Measurements from ENCODE around the gene CLCF1.
"Not testable (repeated sequence)": the region's sequence is repeated elsewhere in the genome, so short reads cannot be mapped to it uniquely, and the experiment has no call there.

CLCF1 gene

DNA sequence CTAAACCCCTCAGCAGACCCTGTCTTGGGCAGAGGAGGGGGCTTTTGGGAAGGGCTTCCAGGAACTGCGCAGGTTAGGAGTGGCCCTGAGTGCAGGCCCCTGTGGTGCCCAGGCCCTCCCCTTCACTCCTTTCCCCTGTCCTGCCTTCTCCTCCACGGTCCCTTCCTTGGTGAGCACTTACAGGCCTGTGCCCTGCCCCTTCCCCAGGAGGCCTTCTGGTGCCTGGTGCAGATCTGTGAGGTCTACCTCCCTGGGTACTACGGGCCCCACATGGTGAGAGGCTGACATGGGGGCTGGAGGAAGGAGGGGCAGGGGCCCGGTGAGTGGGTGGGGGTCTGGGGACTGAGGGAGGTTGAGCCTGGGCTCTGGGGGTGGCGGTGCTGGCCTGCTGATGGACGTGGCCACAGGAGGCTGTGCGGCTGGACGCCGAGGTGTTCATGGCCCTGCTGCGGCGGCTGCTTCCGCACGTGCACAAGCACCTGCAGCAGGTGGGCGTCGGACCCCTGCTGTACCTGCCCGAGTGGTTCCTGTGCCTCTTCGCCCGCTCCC is 33.1 kb upstream of the CLCF1 start:
- TF ChIP-seq CTCF (IDR thresholded peaks at IDR 0.05; ENCODE audit: unreplicated experiment in 3 of 3): no peak
- Mint-ChIP-seq H3K4me3 (no peak overlapping the region), H3K9me3 (no peaks in the 10 kb centered on the region), H3K27ac (no peak overlapping the region), H3K36me3 (ENCODE audit: low read depth) (no peaks in the 10 kb centered on the region), H3K27me3 (ENCODE audit: low read depth) (peaks cover 11% of the 10 kb centered on the region), H3K4me1 (peaks cover 12% of the 10 kb centered on the region)

GRCh38 chr11:67405688-67406339 is 32.4 kb upstream of the CLCF1 start:
- Mint-ChIP-seq H3K36me3 (ENCODE audit: low read depth) (no peaks in the 10 kb centered on the region), H3K9me3 (no peaks in the 10 kb centered on the region), H3K4me3 (no peak overlapping the region), H3K27me3 (ENCODE audit: low read depth) (peaks cover 5% of the 10 kb centered on the region), H3K27ac (no peak overlapping the region), H3K4me1 (peaks cover 12% of the 10 kb centered on the region)
- TF ChIP-seq CTCF (IDR thresholded peaks at IDR 0.05; ENCODE audit: unreplicated experiment in 3 of 3): no peak

GRCh38 chr11:67405196-67405567 is 31.8 kb upstream of the CLCF1 start:
- no peaks in the 10 kb centered on the region for H3K36me3 Mint-ChIP-seq (ENCODE audit: low read depth)
- peaks cover 5% of the 10 kb centered on the region for H3K27me3 Mint-ChIP-seq (ENCODE audit: low read depth)
- peaks cover 17% of the 10 kb centered on the region for H3K4me1 Mint-ChIP-seq
- H3K27ac Mint-ChIP-seq: no peak overlapping the region
- no peaks in the 10 kb centered on the region for H3K9me3 Mint-ChIP-seq
- H3K4me3 Mint-ChIP-seq: no peak overlapping the region
- no peak for TF ChIP-seq CTCF (IDR thresholded peaks at IDR 0.05; ENCODE audit: unreplicated experiment in 3 of 3)

DNA sequence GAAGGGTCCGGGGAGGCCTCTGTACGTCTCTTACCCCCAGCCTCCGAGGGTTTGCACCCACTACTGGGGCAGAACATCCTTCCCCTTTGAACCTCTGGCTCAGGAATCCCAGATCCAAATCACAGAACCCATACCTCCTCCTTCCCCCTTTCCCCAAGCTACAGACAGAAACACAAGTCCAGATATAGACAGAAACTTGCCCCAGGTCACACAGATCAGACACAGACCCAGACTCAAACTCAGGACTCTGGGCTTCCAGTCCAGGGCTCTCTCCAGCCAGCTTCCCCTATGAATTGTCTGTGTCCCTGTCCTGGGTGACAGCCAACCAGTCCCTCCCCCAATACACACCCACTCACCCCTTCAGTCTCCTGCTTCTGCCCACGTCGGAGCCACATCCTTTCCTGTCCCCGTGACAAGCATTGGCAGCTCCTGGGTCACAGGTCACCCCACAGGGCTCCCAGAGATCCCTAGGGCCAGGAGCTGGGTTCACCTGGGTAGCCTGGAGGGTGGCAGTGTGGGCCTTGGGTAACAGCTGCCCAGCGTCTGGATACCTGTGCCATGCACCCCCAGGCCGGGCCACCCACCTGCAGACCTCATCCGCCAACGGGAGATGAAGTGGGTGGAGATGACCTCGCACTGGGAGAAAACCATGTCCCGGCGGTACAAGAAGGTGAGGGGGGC is 31.3 kb upstream of the CLCF1 start:
- H3K9me3 Mint-ChIP-seq: no peaks in the 10 kb centered on the region
- H3K27me3 Mint-ChIP-seq (ENCODE audit: low read depth): peaks cover 5% of the 10 kb centered on the region
- H3K27ac Mint-ChIP-seq: peak overlapping the region; percentile 23 to 86 (median 56)

DNA sequence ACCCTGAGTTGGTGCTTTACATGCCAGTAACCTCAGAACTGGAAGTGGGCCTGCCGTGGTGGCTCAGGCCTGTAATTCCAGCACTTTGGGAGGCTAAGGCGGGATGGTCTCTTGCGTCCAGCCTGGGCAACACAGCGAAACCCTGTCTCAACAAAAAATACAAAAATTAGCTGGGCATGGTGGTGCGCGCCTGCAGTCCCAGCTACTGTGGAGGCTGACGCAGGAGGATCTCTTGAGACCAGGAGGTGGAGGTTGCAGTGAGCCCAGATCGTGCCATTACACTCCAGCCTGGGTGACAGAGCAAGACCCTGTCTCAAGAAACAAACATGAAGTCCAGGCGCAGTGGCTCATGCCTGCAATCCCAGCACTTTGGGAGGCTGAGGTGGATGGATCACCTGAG is 29.7 kb upstream of the CLCF1 start:
- Mint-ChIP-seq H3K4me1 (peaks cover 19% of the 10 kb centered on the region), H3K4me3 (peak overlapping the region in 2 of 3 experiments; percentile 49 to 64), H3K27ac (peak overlapping the region; percentile 65 to 95 (median 86))
- H3K27me3 Mint-ChIP-seq (ENCODE audit: low read depth); H3K36me3 Mint-ChIP-seq (ENCODE audit: low read depth); H3K9me3 Mint-ChIP-seq: not testable (repeated sequence)

More for the DNA sequence above, 31.3 kb upstream of the CLCF1 start:
- no peaks in the 10 kb centered on the region for H3K36me3 Mint-ChIP-seq (ENCODE audit: low read depth)
- peaks cover 19% of the 10 kb centered on the region for H3K4me1 Mint-ChIP-seq
- no peak for TF ChIP-seq CTCF (IDR thresholded peaks at IDR 0.05; ENCODE audit: unreplicated experiment in 3 of 3)
- peak overlapping the region in 2 of 3 experiments; percentile 15 to 57 for H3K4me3 Mint-ChIP-seq

- peak overlapping the region; percentile 45 to 95 (median 93) for H3K27ac Mint-ChIP-seq
- H3K4me3 Mint-ChIP-seq: peak overlapping the region; percentile 43 to 56 (median 52)
- H3K4me1 Mint-ChIP-seq: peaks cover 22% of the 10 kb centered on the region
- peaks cover 10% of the 10 kb centered on the region for H3K36me3 Mint-ChIP-seq (ENCODE audit: low read depth)
- not testable (repeated sequence) for H3K27me3 Mint-ChIP-seq (ENCODE audit: low read depth); H3K9me3 Mint-ChIP-seq
Measured at GRCh38 chr11:67402192-67402839, 28.9 kb upstream of the CLCF1 start.
